ENCODE measurements around the gene ZNF345. TPM values are rescaled to one million over a fixed set of nuclear protein-coding genes. Genes with fewer than 3 reads are reported as not detected.

Gene ZNF345
- total RNA-seq, 1 donor from 2014 or later: 8.0 TPM

DNA sequence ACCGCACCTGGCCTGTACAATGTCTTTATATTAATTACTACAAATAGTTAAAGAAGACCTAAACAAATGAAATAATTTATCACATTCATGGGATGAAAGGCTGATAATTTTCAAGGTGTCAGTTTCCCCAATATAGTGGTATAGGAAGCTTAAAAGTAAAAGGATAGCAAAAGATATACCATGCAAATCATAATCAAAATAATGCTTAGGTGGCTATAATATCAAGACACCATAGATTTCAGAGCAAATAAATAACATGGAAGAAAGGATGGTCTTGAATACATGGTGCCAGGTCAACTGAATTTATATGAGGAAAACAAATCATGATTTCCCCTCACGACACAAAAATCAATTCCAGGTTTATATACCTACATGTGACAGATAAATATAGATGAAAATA, 17.2 kb upstream of the ZNF345 start:
- no peaks in the 10 kb centered on the region for H3K27me3 ChIP-seq
- no peak for DNase-seq (ENCODE audit: low spot score in 2 of 2)
- no peaks in the 10 kb centered on the region for H3K4me1 ChIP-seq
- no peak overlapping the region for H3K4me3 ChIP-seq
- intact Hi-C loops (cut with DNase I): loop anchor here (10.0 kb wide), 2 partner anchors 381 to 631 kb away; partner anchors contain the start of genes ZNF383, ZNF569, ZNF570 and ZNF585B
- TF ChIP-seq, protein P1, sequence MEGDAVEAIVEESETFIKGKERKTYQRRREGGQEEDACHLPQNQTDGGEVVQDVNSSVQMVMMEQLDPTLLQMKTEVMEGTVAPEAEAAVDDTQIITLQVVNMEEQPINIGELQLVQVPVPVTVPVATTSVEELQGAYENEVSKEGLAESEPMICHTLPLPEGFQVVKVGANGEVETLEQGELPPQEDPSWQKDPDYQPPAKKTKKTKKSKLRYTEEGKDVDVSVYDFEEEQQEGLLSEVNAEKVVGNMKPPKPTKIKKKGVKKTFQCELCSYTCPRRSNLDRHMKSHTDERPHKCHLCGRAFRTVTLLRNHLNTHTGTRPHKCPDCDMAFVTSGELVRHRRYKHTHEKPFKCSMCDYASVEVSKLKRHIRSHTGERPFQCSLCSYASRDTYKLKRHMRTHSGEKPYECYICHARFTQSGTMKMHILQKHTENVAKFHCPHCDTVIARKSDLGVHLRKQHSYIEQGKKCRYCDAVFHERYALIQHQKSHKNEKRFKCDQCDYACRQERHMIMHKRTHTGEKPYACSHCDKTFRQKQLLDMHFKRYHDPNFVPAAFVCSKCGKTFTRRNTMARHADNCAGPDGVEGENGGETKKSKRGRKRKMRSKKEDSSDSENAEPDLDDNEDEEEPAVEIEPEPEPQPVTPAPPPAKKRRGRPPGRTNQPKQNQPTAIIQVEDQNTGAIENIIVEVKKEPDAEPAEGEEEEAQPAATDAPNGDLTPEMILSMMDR (IDR thresholded peaks at IDR 0.05): no peak
- H3K36me3 ChIP-seq: peaks cover 33 to 64% of the 10 kb centered on the region in 2 donors
- peaks cover 71 to 83% of the 10 kb centered on the region in 2 donors for H3K9me3 ChIP-seq
- no peak overlapping the region for H3K27ac ChIP-seq

DNA sequence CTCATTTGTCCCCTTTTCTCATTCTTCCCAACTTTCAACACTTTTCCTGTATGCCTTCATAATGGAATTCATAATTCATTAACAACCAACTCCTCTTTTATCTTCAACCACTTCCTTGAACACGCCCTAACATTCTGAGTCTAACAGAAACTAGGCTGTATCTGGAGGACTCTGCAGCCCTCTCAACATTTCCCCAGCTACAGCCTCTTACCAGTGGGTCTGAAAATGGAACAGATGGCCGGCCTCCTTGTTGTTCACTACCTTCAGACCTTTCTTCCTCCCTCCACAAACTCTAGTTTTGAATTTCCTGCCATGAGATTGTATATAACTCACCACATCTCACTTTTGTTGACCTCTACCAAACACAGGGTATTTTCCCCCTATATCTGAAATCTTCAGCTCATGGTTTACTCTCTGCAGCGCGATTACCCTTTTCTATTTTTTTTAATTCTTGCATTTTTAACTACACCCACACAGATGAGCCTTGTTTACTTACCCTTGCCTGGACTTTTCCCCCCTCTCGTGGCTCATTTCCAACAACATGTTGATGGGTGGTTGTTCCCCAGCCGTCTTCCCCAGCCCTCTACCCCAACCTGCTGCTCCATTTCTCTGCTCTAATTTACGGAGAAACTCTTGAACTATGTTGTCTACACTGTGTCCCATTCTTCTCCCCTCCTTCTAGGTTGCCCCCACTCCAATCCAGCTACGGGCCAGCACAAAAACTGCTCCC, 13.3 kb upstream of the ZNF345 start:
- peak overlapping the region; percentile 66 to 67 for H3K4me3 ChIP-seq
- intact Hi-C loops (cut with DNase I): loop anchor here (10.0 kb wide), 2 partner anchors 377 to 627 kb away; partner anchors contain the start of genes ZNF383, ZNF569, ZNF570 and ZNF585B
- peak overlapping the region; percentile 72 to 75 for H3K27ac ChIP-seq
- H3K9me3 ChIP-seq: peaks cover 32 to 44% of the 10 kb centered on the region in 2 donors
- no peaks in the 10 kb centered on the region for H3K27me3 ChIP-seq
- peaks cover 16 to 25% of the 10 kb centered on the region in 2 donors for H3K36me3 ChIP-seq
- TF ChIP-seq, protein P1 (IDR thresholded peaks at IDR 0.05): no peak
- DNase-seq (ENCODE audit: low spot score in 2 of 2): no peak
- H3K4me1 ChIP-seq: peaks cover 0 to 7% of the 10 kb centered on the region in 2 donors

DNA sequence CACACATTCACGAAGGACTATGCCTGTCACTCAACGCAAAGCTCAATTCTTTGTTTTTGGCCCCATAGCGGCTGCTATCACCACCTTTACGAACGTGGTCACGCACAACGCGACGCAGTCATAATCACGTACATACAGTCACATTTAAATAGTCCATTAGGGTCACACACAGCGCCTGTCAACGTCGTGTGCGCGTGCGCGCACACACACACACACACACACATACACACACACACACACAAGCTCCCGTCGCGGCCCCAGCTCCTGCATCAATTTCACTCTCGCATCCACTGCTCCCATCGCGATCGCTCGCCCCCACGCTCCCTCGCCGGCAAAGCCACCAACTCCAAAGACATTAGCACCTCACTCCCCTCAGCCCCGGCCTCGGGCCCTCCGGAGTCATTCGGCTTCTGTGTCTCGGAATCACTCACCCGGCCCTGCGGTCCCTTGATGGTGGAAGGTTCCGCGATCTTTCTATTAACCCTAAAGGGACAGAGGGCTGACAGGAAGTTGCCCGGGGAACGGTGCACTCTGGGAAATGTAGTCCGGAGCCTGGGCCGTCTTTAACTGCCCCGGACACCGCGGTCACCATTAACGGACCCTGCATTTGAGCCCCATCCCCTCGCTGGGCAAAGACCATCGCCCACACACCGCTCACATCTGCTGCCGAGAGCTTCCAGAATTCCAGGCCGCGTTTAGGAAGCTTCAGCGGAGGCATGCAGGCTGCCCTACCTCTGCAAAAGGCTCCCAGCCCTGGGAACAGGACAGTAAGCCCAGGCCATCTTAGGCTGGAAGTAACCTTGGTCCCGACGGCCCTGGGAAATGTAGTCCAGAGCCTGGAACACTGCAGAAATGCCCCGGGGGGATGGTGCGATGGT, 12.5 kb upstream of the ZNF345 start, which contains the start of gene ZNF790:
TSS of gene ZNF790 (minus strand) at position 482 of the 878 bp plus-strand sequence. CDS start 12,768 bp downstream, outside the sequence.
- Histone ChIP-seq H3K9me3 (peaks cover 24 to 36% of the 10 kb centered on the region in 2 donors), H3K4me1 (peaks cover 0 to 7% of the 10 kb centered on the region in 2 donors), H3K27ac (peak within 1 kb of the TSS; percentile 72 to 75), H3K4me3 (peak within 1 kb of the TSS; percentile 66 to 67), H3K27me3 (no peaks in the 10 kb centered on the region), H3K36me3 (peaks cover 8 to 20% of the 10 kb centered on the region in 2 donors)
- TF ChIP-seq, protein P1 (IDR thresholded peaks at IDR 0.05): no peak
- intact Hi-C loops (cut with DNase I): loop anchor here (1.0 to 10.0 kb wide), 6 partner anchors 12 to 627 kb away; partner anchors contain the start of genes ZNF345, ZNF383, ZNF567 and ZNF568
- DNase-seq (ENCODE audit: low spot score in 2 of 2): peak; percentile 62 to 94

DNA sequence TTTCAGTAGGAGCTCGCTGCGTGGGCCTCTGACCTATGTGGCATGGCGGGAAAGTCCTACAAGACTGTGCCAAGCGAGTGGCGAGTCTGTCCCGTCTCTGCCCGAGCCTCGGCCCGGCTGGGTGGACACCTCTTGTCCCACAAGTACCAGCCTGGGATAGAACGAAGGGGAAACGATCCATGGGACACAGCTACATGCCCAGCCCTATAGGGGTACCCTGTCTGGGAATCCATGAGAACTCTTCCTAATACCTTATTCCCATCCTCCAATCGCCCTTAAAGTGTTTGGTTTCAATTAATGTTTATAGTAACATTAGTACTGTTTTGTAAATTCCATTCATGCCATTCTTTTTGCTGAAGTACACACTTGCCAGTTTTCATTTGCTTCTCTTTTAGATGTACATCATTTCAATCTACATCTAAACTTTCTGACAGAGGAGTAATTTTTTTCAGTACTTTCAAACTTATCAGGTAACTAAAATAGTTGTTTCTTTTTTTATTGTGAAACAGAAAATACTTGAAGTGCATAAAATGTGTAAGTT, 11.8 kb upstream of the ZNF345 start:
- peaks cover 0 to 7% of the 10 kb centered on the region in 2 donors for H3K4me1 ChIP-seq
- intact Hi-C loops (cut with DNase I): loop anchor here (1.0 to 10.0 kb wide), 6 partner anchors 11 to 626 kb away; partner anchors contain the start of genes ZNF345, ZNF383, ZNF567 and ZNF568
- peaks cover 1 to 20% of the 10 kb centered on the region in 2 donors for H3K36me3 ChIP-seq
- H3K4me3 ChIP-seq: peak overlapping the region; percentile 66 to 67
- H3K27ac ChIP-seq: peak overlapping the region; percentile 72 to 75
- TF ChIP-seq, protein P1 (IDR thresholded peaks at IDR 0.05): no peak
- DNase-seq (ENCODE audit: low spot score in 2 of 2): no peak
- peaks cover 20 to 29% of the 10 kb centered on the region in 2 donors for H3K9me3 ChIP-seq
- no peaks in the 10 kb centered on the region for H3K27me3 ChIP-seq

DNA sequence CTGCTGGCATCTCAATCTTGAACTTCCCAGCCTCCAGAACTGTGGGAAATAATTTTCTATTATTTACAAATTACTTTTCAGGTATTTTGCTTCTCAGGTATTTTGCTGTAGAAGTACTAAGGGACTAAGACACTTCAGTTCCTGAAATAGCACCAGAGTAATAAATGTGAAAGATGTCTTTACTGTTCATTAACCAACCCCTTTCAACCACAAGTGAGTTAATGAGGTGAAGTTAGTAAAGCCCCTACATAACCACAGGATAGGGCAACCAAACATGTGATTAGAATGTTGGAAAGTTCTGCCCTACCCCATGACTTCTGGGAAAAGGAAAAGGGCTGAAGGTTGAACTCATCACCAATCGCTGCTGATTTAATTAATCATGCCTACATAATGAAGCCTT, 2.7 kb upstream of the ZNF345 start:
- intact Hi-C loops (cut with DNase I): no loop called here
- H3K27ac ChIP-seq: no peak overlapping the region
- peaks cover 0 to 16% of the 10 kb centered on the region in 2 donors for H3K36me3 ChIP-seq
- no peak for DNase-seq (ENCODE audit: low spot score in 2 of 2)
- no peaks in the 10 kb centered on the region for H3K27me3 ChIP-seq
- no peak overlapping the region for H3K4me3 ChIP-seq
- no peaks in the 10 kb centered on the region for H3K9me3 ChIP-seq
- TF ChIP-seq, protein P1 (IDR thresholded peaks at IDR 0.05): no peak
- H3K4me1 ChIP-seq: peaks cover 0 to 5% of the 10 kb centered on the region in 2 donors
